ENCODE results near the gene F2RL3.

Gene F2RL3

GRCh38 chr19:16919496-16919895, 30.7 kb downstream of the F2RL3 start:
- no peak for DNase-seq
- CTCF ChIA-PET: no interaction called here

GRCh38 chr19:16920816-16921529, 32.2 kb downstream of the F2RL3 start:
- Histone ChIP-seq H3K4me1 (ENCODE audit: control extremely low read depth in 1 of 4, control insufficient read depth in 4 of 4, insufficient read depth in 4 of 4, low read length in 3 of 4) (no peaks in the 10 kb centered on the region), H3K27me3 (replicated peaks in 2 of 5; ENCODE audit: control insufficient read depth in 4 of 5, insufficient read depth in 5 of 5, low read length in 4 of 5) (no peaks in the 10 kb centered on the region), H3K36me3 (ENCODE audit: control insufficient read depth in 4 of 4, insufficient read depth in 4 of 4, low read length in 3 of 4) (no peaks in the 10 kb centered on the region), H3K9me3 (ENCODE audit: control extremely low read depth in 1 of 5, control insufficient read depth in 4 of 5, insufficient read depth in 2 of 5, low read depth in 1 of 5, low read length in 4 of 5) (peaks cover 0 to 17% (median 4%) of the 10 kb centered on the region in 5 experiments), H3K4me3 (ENCODE audit: control insufficient read depth in 1 of 7, extremely low read depth in 1 of 7, insufficient read depth in 4 of 7, low read depth in 2 of 7, low read length in 6 of 7) (no peak overlapping the region), H3K27ac (ENCODE audit: insufficient read depth in 1 of 2, low read depth in 1 of 2, low read length in 2 of 2, poor library complexity in 1 of 2, severe bottlenecking in 2 of 2) (no peak overlapping the region)
- DNase-seq: no peak
- ChIA-PET CTCF (no interaction called here), POLR2A (interaction anchor here (0.7 kb wide), 1 partner anchor 171 kb away, joined by 3 read pairs; no protein-coding TSS in a partner anchor)
- 88% methylated on average over 9 of the region's 12 CpGs for WGBS (ENCODE audit: insufficient coverage)

More at GRCh38 chr19:16919496-16919895, 30.7 kb downstream of the F2RL3 start:
- H3K27me3 ChIP-seq (replicated peaks in 2 of 5; ENCODE audit: control insufficient read depth in 4 of 5, insufficient read depth in 5 of 5, low read length in 4 of 5): no peaks in the 10 kb centered on the region
- peaks cover 0 to 16% (median 5%) of the 10 kb centered on the region in 5 experiments for H3K9me3 ChIP-seq (ENCODE audit: control extremely low read depth in 1 of 5, control insufficient read depth in 4 of 5, insufficient read depth in 2 of 5, low read depth in 1 of 5, low read length in 4 of 5)
- no peak overlapping the region for H3K27ac ChIP-seq (ENCODE audit: insufficient read depth in 1 of 2, low read depth in 1 of 2, low read length in 2 of 2, poor library complexity in 1 of 2, severe bottlenecking in 2 of 2)
- H3K4me3 ChIP-seq (ENCODE audit: control insufficient read depth in 1 of 7, extremely low read depth in 1 of 7, insufficient read depth in 4 of 7, low read depth in 2 of 7, low read length in 6 of 7): no peak overlapping the region
- POLR2A ChIA-PET: no interaction called here
- no peaks in the 10 kb centered on the region for H3K4me1 ChIP-seq (ENCODE audit: control extremely low read depth in 1 of 4, control insufficient read depth in 4 of 4, insufficient read depth in 4 of 4, low read length in 3 of 4)
- H3K36me3 ChIP-seq (ENCODE audit: control insufficient read depth in 4 of 4, insufficient read depth in 4 of 4, low read length in 3 of 4): no peaks in the 10 kb centered on the region
- WGBS (ENCODE audit: insufficient coverage): 78% methylated on average over 3 of the region's 4 CpGs

- Histone ChIP-seq H3K27me3 (replicated peaks in 2 of 5; ENCODE audit: control insufficient read depth in 4 of 5, insufficient read depth in 5 of 5, low read length in 4 of 5) (peaks cover 0 to 2% (median 0%) of the 10 kb centered on the region in 5 experiments), H3K36me3 (ENCODE audit: control insufficient read depth in 4 of 4, insufficient read depth in 4 of 4, low read length in 3 of 4) (no peaks in the 10 kb centered on the region), H3K4me1 (ENCODE audit: control extremely low read depth in 1 of 4, control insufficient read depth in 4 of 4, insufficient read depth in 4 of 4, low read length in 3 of 4) (no peaks in the 10 kb centered on the region), H3K27ac (ENCODE audit: insufficient read depth in 1 of 2, low read depth in 1 of 2, low read length in 2 of 2, poor library complexity in 1 of 2, severe bottlenecking in 2 of 2) (no peak overlapping the region), H3K4me3 (ENCODE audit: control insufficient read depth in 1 of 7, extremely low read depth in 1 of 7, insufficient read depth in 4 of 7, low read depth in 2 of 7, low read length in 6 of 7) (no peak overlapping the region), H3K9me3 (ENCODE audit: control extremely low read depth in 1 of 5, control insufficient read depth in 4 of 5, insufficient read depth in 2 of 5, low read depth in 1 of 5, low read length in 4 of 5) (peaks cover 0 to 20% (median 9%) of the 10 kb centered on the region in 5 experiments)
- POLR2A ChIA-PET: interaction anchor here (0.7 kb wide), 1 partner anchor 172 kb away, joined by 3 read pairs; no protein-coding TSS in a partner anchor
- WGBS (ENCODE audit: insufficient coverage): 95% methylated on average over 19 of the region's 21 CpGs
- CTCF ChIA-PET: no interaction called here
- no peak for DNase-seq
Measured at GRCh38 chr19:16921766-16922591, 33.2 kb downstream of the F2RL3 start.

DNA sequence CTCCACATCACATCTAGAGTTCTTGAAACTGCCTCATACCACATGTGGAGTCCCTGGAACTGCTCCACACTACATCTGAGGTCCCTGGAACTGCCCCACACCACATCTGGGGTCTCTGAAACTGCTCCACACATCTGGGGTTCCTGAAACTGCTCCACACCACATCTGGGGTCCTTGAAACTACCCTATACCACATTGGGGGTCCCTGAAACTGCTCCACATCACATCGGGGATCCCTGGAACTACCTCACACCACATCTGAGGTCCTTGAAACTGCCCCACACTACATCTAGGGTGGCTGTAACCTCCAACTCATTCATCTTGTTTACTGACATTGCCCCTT, 33.8 kb downstream of the F2RL3 start:
- ChIA-PET CTCF (no interaction called here), POLR2A (no interaction called here)
- H3K4me3 ChIP-seq (ENCODE audit: control insufficient read depth in 1 of 7, extremely low read depth in 1 of 7, insufficient read depth in 4 of 7, low read depth in 2 of 7, low read length in 6 of 7): no peak overlapping the region
- 88% methylated on average over 1 of the region's 1 CpG for WGBS (ENCODE audit: insufficient coverage)
- peaks cover 0 to 20% (median 10%) of the 10 kb centered on the region in 5 experiments for H3K9me3 ChIP-seq (ENCODE audit: control extremely low read depth in 1 of 5, control insufficient read depth in 4 of 5, insufficient read depth in 2 of 5, low read depth in 1 of 5, low read length in 4 of 5)
- no peak for DNase-seq
- no peaks in the 10 kb centered on the region for H3K4me1 ChIP-seq (ENCODE audit: control extremely low read depth in 1 of 4, control insufficient read depth in 4 of 4, insufficient read depth in 4 of 4, low read length in 3 of 4)
- H3K27ac ChIP-seq (ENCODE audit: insufficient read depth in 1 of 2, low read depth in 1 of 2, low read length in 2 of 2, poor library complexity in 1 of 2, severe bottlenecking in 2 of 2): no peak overlapping the region
- no peaks in the 10 kb centered on the region for H3K36me3 ChIP-seq (ENCODE audit: control insufficient read depth in 4 of 4, insufficient read depth in 4 of 4, low read length in 3 of 4)
- peaks cover 0 to 2% (median 0%) of the 10 kb centered on the region in 5 experiments for H3K27me3 ChIP-seq (replicated peaks in 2 of 5; ENCODE audit: control insufficient read depth in 4 of 5, insufficient read depth in 5 of 5, low read length in 4 of 5)

DNA sequence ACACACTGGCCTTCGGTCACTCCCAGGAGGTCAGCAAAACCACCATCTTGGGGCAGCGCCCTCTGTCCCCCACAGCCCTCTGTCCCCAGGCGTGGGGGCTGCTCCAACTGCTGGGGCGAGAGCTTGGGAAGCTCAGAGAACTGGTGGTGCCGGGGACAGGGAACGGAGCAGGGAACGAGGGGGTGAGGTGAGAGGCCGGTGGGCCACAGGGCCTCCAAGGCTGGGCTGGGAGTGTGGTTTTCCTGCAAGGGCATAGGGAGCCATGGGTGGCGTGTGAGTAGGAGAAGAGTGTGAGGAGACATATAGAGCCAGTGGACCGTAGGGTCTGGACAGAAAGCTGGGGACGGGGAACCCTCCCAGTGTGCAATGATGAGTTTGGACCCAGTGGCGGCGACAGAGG, 34.1 kb downstream of the F2RL3 start:
- peaks cover 0 to 20% (median 13%) of the 10 kb centered on the region in 5 experiments for H3K9me3 ChIP-seq (ENCODE audit: control extremely low read depth in 1 of 5, control insufficient read depth in 4 of 5, insufficient read depth in 2 of 5, low read depth in 1 of 5, low read length in 4 of 5)
- no peak for DNase-seq
- no peaks in the 10 kb centered on the region for H3K36me3 ChIP-seq (ENCODE audit: control insufficient read depth in 4 of 4, insufficient read depth in 4 of 4, low read length in 3 of 4)
- CTCF ChIA-PET: interaction anchor here (0.6 kb wide), 1 partner anchor 707 kb away, joined by 4 read pairs; no protein-coding TSS in a partner anchor
- POLR2A ChIA-PET: no interaction called here
- no peaks in the 10 kb centered on the region for H3K4me1 ChIP-seq (ENCODE audit: control extremely low read depth in 1 of 4, control insufficient read depth in 4 of 4, insufficient read depth in 4 of 4, low read length in 3 of 4)
- 94% methylated on average over 13 of the region's 13 CpGs for WGBS (ENCODE audit: insufficient coverage)
- H3K4me3 ChIP-seq (ENCODE audit: control insufficient read depth in 1 of 7, extremely low read depth in 1 of 7, insufficient read depth in 4 of 7, low read depth in 2 of 7, low read length in 6 of 7): no peak overlapping the region
- H3K27me3 ChIP-seq (replicated peaks in 2 of 5; ENCODE audit: control insufficient read depth in 4 of 5, insufficient read depth in 5 of 5, low read length in 4 of 5): peaks cover 0 to 2% (median 0%) of the 10 kb centered on the region in 5 experiments
- no peak overlapping the region for H3K27ac ChIP-seq (ENCODE audit: insufficient read depth in 1 of 2, low read depth in 1 of 2, low read length in 2 of 2, poor library complexity in 1 of 2, severe bottlenecking in 2 of 2)

DNA sequence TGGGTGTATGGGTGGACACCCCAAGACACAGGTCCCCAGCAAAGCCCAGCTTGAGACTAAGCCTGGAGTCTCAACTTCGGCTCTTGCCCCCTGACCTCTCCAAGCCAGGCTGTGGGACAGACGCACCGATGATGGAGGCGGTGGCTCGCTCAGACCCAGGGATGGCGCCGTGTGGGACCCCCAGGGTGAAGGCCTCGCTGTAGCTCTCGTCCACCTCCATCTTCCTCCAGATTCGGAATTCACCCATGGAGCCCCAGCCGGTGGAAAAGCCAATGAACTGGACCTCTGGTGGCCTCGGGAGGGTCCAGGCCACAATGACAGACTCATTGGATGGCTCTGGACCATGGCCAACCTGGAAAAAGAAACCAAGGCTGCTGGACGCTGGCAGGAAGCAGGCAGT, 39.1 kb downstream of the F2RL3 start:
- DNase-seq: no peak
- WGBS (ENCODE audit: insufficient coverage): 98% methylated on average over 13 of the region's 13 CpGs
- Histone ChIP-seq H3K9me3 (ENCODE audit: control extremely low read depth in 1 of 5, control insufficient read depth in 4 of 5, insufficient read depth in 2 of 5, low read depth in 1 of 5, low read length in 4 of 5) (peaks cover 0 to 26% (median 13%) of the 10 kb centered on the region in 5 experiments), H3K27ac (ENCODE audit: insufficient read depth in 1 of 2, low read depth in 1 of 2, low read length in 2 of 2, poor library complexity in 1 of 2, severe bottlenecking in 2 of 2) (no peak overlapping the region), H3K4me1 (ENCODE audit: control extremely low read depth in 1 of 4, control insufficient read depth in 4 of 4, insufficient read depth in 4 of 4, low read length in 3 of 4) (no peaks in the 10 kb centered on the region), H3K4me3 (ENCODE audit: control insufficient read depth in 1 of 7, extremely low read depth in 1 of 7, insufficient read depth in 4 of 7, low read depth in 2 of 7, low read length in 6 of 7) (no peak overlapping the region), H3K36me3 (ENCODE audit: control insufficient read depth in 4 of 4, insufficient read depth in 4 of 4, low read length in 3 of 4) (no peaks in the 10 kb centered on the region), H3K27me3 (replicated peaks in 2 of 5; ENCODE audit: control insufficient read depth in 4 of 5, insufficient read depth in 5 of 5, low read length in 4 of 5) (peaks cover 0 to 2% (median 0%) of the 10 kb centered on the region in 5 experiments)
- ChIA-PET POLR2A (no interaction called here), CTCF (no interaction called here)

DNA sequence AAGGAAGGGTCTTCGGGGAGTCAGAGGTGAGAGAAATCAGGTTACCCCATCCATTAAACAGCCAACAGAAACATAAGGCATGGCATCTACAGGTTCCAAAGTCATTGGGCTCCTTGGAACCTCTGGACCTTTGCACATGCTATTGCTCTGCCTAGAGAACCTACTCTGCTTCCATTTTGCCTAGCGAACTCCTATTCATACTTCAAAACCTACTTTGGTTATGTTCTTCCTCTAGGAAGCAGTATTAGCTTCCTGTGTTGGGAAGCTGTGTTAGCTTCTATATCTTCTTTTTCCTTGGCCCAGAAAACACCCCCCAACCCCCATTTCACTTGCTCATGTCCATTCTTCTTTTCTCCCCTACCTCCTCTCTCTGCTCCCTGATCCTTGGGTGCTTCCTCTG, 39.6 kb downstream of the F2RL3 start:
- POLR2A ChIA-PET: no interaction called here
- H3K4me1 ChIP-seq (ENCODE audit: control extremely low read depth in 1 of 4, control insufficient read depth in 4 of 4, insufficient read depth in 4 of 4, low read length in 3 of 4): no peaks in the 10 kb centered on the region
- H3K9me3 ChIP-seq (ENCODE audit: control extremely low read depth in 1 of 5, control insufficient read depth in 4 of 5, insufficient read depth in 2 of 5, low read depth in 1 of 5, low read length in 4 of 5): peaks cover 0 to 28% (median 13%) of the 10 kb centered on the region in 5 experiments
- 100% methylated on average over 1 of the region's 2 CpGs for WGBS (ENCODE audit: insufficient coverage)
- no peaks in the 10 kb centered on the region for H3K36me3 ChIP-seq (ENCODE audit: control insufficient read depth in 4 of 4, insufficient read depth in 4 of 4, low read length in 3 of 4)
- CTCF ChIA-PET: no interaction called here
- H3K27ac ChIP-seq (ENCODE audit: insufficient read depth in 1 of 2, low read depth in 1 of 2, low read length in 2 of 2, poor library complexity in 1 of 2, severe bottlenecking in 2 of 2): no peak overlapping the region
- no peak overlapping the region for H3K4me3 ChIP-seq (ENCODE audit: control insufficient read depth in 1 of 7, extremely low read depth in 1 of 7, insufficient read depth in 4 of 7, low read depth in 2 of 7, low read length in 6 of 7)
- DNase-seq: no peak
- peaks cover 0 to 2% (median 0%) of the 10 kb centered on the region in 5 experiments for H3K27me3 ChIP-seq (replicated peaks in 2 of 5; ENCODE audit: control insufficient read depth in 4 of 5, insufficient read depth in 5 of 5, low read length in 4 of 5)
